ENCODE measurements around the gene SIGLEC10. TPM values are rescaled to one million over a fixed set of nuclear protein-coding genes. Genes with fewer than 3 reads are reported as not detected.

The SIGLEC10 gene
- total and polyA plus RNA-seq, 2 experiments from 2014 or later, result 0.47 TPM; not detected in 1

DNA sequence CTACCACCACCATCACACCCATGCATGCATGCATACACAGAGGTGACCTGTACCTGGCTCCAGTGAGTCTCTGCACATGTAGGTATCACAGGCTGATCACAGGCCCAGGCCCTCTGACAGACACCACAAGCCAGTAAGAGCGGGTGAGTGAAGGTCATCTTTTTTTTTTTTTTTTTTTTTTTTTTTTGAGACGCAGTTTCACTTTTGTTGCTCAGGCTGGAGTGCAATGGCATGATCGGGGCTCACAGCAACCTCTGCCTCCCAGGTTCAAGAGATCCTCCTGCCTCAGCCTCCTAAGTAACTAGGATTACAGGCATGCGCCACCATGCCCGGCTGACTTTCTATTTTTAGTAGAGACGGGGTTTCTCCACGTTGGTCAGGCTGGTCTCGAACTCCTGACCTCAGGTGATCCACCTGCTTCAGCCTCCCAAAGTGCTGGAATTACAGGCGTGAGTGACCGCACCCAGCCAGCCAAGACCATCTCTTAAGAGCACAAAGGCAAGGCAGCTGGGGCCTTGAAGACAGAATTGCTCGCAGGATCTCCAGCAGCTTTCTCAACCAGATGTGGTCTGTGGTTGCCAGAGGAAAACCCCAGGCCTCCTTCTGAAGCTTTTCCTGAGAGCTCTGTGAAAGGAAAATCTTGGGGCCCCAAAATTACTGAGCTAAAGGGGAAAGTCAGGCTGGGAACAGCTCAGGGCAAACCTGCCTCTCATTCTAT is 41.8 kb downstream of the SIGLEC10 start (continued):
- TF ChIP-seq, protein P1, sequence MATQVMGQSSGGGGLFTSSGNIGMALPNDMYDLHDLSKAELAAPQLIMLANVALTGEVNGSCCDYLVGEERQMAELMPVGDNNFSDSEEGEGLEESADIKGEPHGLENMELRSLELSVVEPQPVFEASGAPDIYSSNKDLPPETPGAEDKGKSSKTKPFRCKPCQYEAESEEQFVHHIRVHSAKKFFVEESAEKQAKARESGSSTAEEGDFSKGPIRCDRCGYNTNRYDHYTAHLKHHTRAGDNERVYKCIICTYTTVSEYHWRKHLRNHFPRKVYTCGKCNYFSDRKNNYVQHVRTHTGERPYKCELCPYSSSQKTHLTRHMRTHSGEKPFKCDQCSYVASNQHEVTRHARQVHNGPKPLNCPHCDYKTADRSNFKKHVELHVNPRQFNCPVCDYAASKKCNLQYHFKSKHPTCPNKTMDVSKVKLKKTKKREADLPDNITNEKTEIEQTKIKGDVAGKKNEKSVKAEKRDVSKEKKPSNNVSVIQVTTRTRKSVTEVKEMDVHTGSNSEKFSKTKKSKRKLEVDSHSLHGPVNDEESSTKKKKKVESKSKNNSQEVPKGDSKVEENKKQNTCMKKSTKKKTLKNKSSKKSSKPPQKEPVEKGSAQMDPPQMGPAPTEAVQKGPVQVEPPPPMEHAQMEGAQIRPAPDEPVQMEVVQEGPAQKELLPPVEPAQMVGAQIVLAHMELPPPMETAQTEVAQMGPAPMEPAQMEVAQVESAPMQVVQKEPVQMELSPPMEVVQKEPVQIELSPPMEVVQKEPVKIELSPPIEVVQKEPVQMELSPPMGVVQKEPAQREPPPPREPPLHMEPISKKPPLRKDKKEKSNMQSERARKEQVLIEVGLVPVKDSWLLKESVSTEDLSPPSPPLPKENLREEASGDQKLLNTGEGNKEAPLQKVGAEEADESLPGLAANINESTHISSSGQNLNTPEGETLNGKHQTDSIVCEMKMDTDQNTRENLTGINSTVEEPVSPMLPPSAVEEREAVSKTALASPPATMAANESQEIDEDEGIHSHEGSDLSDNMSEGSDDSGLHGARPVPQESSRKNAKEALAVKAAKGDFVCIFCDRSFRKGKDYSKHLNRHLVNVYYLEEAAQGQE (IDR thresholded peaks at IDR 0.05; ENCODE audit: unreplicated experiment), result no peak
- TF ChIP-seq, protein P2, sequence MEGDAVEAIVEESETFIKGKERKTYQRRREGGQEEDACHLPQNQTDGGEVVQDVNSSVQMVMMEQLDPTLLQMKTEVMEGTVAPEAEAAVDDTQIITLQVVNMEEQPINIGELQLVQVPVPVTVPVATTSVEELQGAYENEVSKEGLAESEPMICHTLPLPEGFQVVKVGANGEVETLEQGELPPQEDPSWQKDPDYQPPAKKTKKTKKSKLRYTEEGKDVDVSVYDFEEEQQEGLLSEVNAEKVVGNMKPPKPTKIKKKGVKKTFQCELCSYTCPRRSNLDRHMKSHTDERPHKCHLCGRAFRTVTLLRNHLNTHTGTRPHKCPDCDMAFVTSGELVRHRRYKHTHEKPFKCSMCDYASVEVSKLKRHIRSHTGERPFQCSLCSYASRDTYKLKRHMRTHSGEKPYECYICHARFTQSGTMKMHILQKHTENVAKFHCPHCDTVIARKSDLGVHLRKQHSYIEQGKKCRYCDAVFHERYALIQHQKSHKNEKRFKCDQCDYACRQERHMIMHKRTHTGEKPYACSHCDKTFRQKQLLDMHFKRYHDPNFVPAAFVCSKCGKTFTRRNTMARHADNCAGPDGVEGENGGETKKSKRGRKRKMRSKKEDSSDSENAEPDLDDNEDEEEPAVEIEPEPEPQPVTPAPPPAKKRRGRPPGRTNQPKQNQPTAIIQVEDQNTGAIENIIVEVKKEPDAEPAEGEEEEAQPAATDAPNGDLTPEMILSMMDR (conservative IDR thresholded peaks at IDR 0.05; ENCODE audit: low read depth in 2 of 2), result no peak
- TF ChIP-seq ZNF331 (CRISPR knock-in tag; IDR thresholded peaks at IDR 0.05; ENCODE audit: low read depth) (no peak), STAT1 (IDR thresholded peaks at IDR 0.05; ENCODE audit: unreplicated experiment) (no peak), POLR2AphosphoS5 (IDR thresholded peaks at IDR 0.05; ENCODE audit: low read depth) (no peak)

DNA sequence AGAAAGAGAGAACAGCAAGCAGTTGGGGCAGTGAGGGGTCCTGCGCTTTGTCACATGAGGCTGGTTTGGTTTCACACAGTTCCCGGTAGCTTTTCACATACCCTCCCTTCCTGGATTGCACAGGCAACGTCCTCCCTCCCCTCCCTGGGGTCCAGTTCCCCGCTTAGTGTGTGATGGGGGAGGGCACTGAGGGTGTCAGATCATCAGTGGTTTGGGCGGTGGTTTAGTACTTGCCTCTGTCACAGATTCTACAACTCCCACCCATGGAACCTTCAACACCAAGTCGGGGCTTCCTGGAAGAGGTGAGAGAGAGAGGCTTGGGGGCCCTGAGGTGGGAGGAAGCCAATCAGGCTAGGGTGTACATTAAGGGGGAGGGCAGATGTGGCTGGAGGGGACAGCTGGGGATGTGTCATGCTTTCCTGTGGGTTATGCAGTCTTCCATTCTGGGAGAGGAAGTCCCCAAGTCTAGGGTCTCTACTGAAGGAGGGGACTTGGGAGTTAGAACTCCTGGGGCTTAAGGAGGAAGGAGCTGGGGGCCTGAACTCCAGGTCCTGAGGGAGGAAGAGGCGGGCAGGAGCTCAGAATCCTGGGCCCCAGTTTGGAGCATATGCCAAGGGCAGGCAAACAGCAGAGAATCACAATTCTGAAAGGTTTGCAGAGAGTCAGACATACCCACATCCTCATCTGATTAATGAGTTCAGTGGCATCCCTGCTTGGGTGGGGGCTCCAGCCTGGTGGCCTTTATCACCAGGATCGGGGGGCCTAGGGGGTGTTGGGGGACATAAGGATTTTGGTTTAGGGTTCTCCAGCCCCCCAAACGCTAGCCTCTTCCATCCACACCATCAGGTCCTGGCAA is 44.6 kb downstream of the SIGLEC10 start, which contains the start of gene NKG7:
TSS of gene NKG7 (minus strand) at position 6 of the 856 bp plus-strand sequence. CDS start 119 bp downstream, outside the sequence.
- H3K27ac Mint-ChIP-seq, result no peak within 1 kb of the TSS
- peaks cover 12% of the 10 kb centered on the region for H3K27me3 Mint-ChIP-seq (ENCODE audit: insufficient read depth, low read depth, poor library complexity)
- Histone ChIP-seq H3K27ac (ENCODE audit: low read depth) (no peak within 1 kb of the TSS), H3F3A (replicated peaks; ENCODE audit: low read depth) (no peaks in the 10 kb centered on the region; the same call in 1 of the 2 replicates), H3K4me1 (ENCODE audit: insufficient read depth) (peaks cover 7% of the 10 kb centered on the region; the same call in 1 of the 2 replicates), H2AFZ (no peak within 1 kb of the TSS), H3K9me2 (ENCODE audit: insufficient read depth) (0 out of 2 replicates have a peak, but pooled peaks cover 2% of the 10 kb centered on the region), H3K27me3 (ENCODE audit: insufficient read depth) (no peaks in the 10 kb centered on the region), H3K4me2 (no peak within 1 kb of the TSS), H3K4me3 (no peak within 1 kb of the TSS), H4K20me1 (replicated peaks; ENCODE audit: insufficient read depth) (no peaks in the 10 kb centered on the region), H3K36me3 (ENCODE audit: insufficient read depth) (no peaks in the 10 kb centered on the region), H3K79me2 (replicated peaks; ENCODE audit: insufficient read depth) (no peaks in the 10 kb centered on the region)
- H3K4me1 Mint-ChIP-seq, result peaks cover 7% of the 10 kb centered on the region
- no peak within 1 kb of the TSS for H3K4me3 Mint-ChIP-seq
- no peak for DNase-seq (ENCODE audit: low spot score)
- ATAC-seq, result no peak
- no peaks in the 10 kb centered on the region for H3K36me3 Mint-ChIP-seq (ENCODE audit: low read depth)
- no peaks in the 10 kb centered on the region; the same call in 1 of the 3 replicates for H3K9me3 Mint-ChIP-seq
- TF ChIP-seq EZH2phosphoT487 (IDR thresholded peaks at IDR 0.05; ENCODE audit: unreplicated experiment), result no peak
- TF ChIP-seq STAT1 (IDR thresholded peaks at IDR 0.05; ENCODE audit: unreplicated experiment), result no peak
- TF ChIP-seq ZNF331 (CRISPR knock-in tag; IDR thresholded peaks at IDR 0.05; ENCODE audit: low read depth), result no peak
- TF ChIP-seq, protein P1 (IDR thresholded peaks at IDR 0.05; ENCODE audit: unreplicated experiment), result no peak
- TF ChIP-seq, protein P2 (conservative IDR thresholded peaks at IDR 0.05; ENCODE audit: low read depth in 2 of 2), result no peak
- no peak for TF ChIP-seq ZNF114 (CRISPR knock-in tag; IDR thresholded peaks at IDR 0.05)
